Measurements from ENCODE around the gene CTSS.

DNA sequence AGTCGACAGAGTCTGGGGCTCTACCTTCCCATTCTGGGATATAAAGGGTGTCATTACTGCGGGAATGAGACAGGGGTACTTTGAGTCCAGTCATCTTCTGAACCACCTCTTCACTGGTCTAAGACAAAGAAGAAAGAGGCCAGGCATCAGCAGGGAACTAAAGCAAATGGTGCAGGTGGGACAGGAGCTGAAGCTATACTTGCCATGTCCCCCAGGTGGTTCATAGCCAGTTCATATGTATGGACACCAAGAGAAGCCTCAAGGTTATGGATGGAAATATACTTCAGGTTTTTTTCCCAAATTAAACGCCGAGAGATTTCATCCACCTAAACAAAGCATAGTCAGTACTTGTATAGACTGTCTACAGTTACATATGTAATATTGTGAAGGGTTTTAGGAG is 40.3 kb upstream of the CTSS start:
- TF ChIP-seq POLR2AphosphoS5 (IDR thresholded peaks at IDR 0.05; ENCODE audit: low read depth, low read length) (no peak), POLR2A (IDR thresholded peaks at IDR 0.05; ENCODE audit: low read depth, low read length) (no peak), TAF1 (IDR thresholded peaks at IDR 0.05; ENCODE audit: low read depth, low read length) (no peak), PAX5 (IDR thresholded peaks at IDR 0.05; ENCODE audit: insufficient read depth, low read length, severe bottlenecking) (no peak), SPI1 (IDR thresholded peaks at IDR 0.05; ENCODE audit: low read depth, low read length) (no peak), POU2F2 (IDR thresholded peaks at IDR 0.05; ENCODE audit: low read depth, low read length) (no peak)
